OCI-LY7 (cell line): ENCODE data around the gene CTNND2. TPM values are rescaled to one million over a fixed set of nuclear protein-coding genes. Genes with fewer than 3 reads are reported as not detected.

Experiments used
- BruUV-seq: library from RNA; stranded (reverse); fragments of 400-500 nt; replicated peaks from 2 replicates; lab custom pipeline; 2021; lab: Mats Ljungman, UMichigan
- CTCF ChIA-PET: fragments of 300-600 bp; sonication (Branson Sonifier 250); formaldehyde crosslinking; loops from one replicate; lab custom pipeline; 2022; ENCODE audit warnings: antibody characterized with exemption; ENCODE audit not compliant: unreplicated experiment; lab: Charles Lee
- POLR2A ChIA-PET: fragments of 300-600 bp; sonication (Branson Sonifier 250); formaldehyde crosslinking; loops from one replicate; lab custom pipeline; 2022; ENCODE audit warnings: antibody characterized with exemption; lab: Charles Lee
- DNase-seq: peaks from one replicate; pipeline ENCODE4 v3.0.0-alpha.2; 2015; ENCODE audit warnings: low spot score
- H2AFZ ChIP-seq: fragments of 200-600 bp; sonication (generic), shearing (Covaris generic); 2 replicates; pipeline ENCODE4 v1.6.1; 2014; ENCODE audit warnings: mild to moderate bottlenecking, antibody characterized with exemption, low read length, moderate library complexity
- H3K27ac ChIP-seq: fragments of 200-600 bp; sonication (generic); 2 replicates; pipeline ENCODE4 v1.5.1; 2014; ENCODE audit warnings: mixed run types, low read depth, mild to moderate bottlenecking, moderate library complexity, low read length, inconsistent platforms; ENCODE audit not compliant: poor library complexity, severe bottlenecking
- H3K36me3 ChIP-seq: fragments of 200-600 bp; sonication (generic); 2 replicates; pipeline ENCODE4 v1.6.1; 2014; ENCODE audit warnings: mild to moderate bottlenecking, antibody characterized with exemption, low read length, moderate library complexity, mixed read lengths; ENCODE audit not compliant: insufficient read depth
- H3K4me1 ChIP-seq: fragments of 200-600 bp; sonication (generic); 2 replicates; pipeline ENCODE4 v1.5.1; 2014; ENCODE audit warnings: mild to moderate bottlenecking, low read length; ENCODE audit not compliant: insufficient read depth, poor library complexity, severe bottlenecking
- H3K4me2 ChIP-seq: fragments of 200-600 bp; sonication (generic); 2 replicates; pipeline ENCODE4 v1.6.1; 2014; ENCODE audit warnings: mild to moderate bottlenecking, low read length
- H3K4me3 ChIP-seq: fragments of 200-600 bp; sonication (generic); 2 replicates; pipeline ENCODE4 v1.5.1; 2014; ENCODE audit warnings: mild to moderate bottlenecking, low read depth, low read length; ENCODE audit not compliant: poor library complexity, severe bottlenecking
- H3K79me2 ChIP-seq: fragments of 200-600 bp; sonication (generic); 2 replicates; pipeline ENCODE4 v1.6.1; 2016; ENCODE audit warnings: low read depth, mild to moderate bottlenecking, low read length, moderate library complexity, mixed read lengths; ENCODE audit not compliant: insufficient read depth
- H3K9me2 ChIP-seq: fragments of 200-600 bp; sonication (generic); 2 replicates; pipeline ENCODE4 v1.6.1; 2016; ENCODE audit warnings: mild to moderate bottlenecking, low read length, mixed read lengths; ENCODE audit not compliant: insufficient read depth
- H3K9me3 ChIP-seq: fragments of 200-600 bp; sonication (generic); 2 replicates; pipeline ENCODE4 v1.6.1; 2014; ENCODE audit warnings: mild to moderate bottlenecking, mixed run types, low read length, mixed read lengths
- H4K20me1 ChIP-seq: fragments of 200-600 bp; sonication (generic); 2 replicates; pipeline ENCODE4 v1.6.1; 2014; ENCODE audit warnings: mild to moderate bottlenecking, antibody characterized with exemption, low read length, moderate library complexity, mixed read lengths; ENCODE audit not compliant: insufficient read depth
- EZH2phosphoT487 ChIP-seq: fragments of 200-600 bp; sonication (generic); IDR thresholded peaks from 2 replicates; pipeline ENCODE4 v1.6.1; 2018; ENCODE audit warnings: low read depth, borderline replicate concordance, mild to moderate bottlenecking, mixed run types, antibody characterized with exemption, low read length, moderate library complexity, mixed read lengths
- intact Hi-C: fragments of 100-400 bp; cut with micrococcal nuclease; formaldehyde crosslinking; loops from one replicate; pipeline ENCODE4 v1.10.0; 2022; ENCODE audit not compliant: unreplicated experiment
- total RNA-seq, 2 experiments: library from RNA; depleted of rRNA in 1 of 2; stranded (reverse); fragments of >200 nt in 1 of 2; shearing (Covaris generic) in 1 of 2; gene quantifications; 2 replicates each; pipeline ENCODE4 v1.2.3, GENCODE V29; 2014 to 2022
- TF ChIP-seq, protein P1 (sequence below): fragments of 200-600 bp; sonication (generic); conservative IDR thresholded peaks from 2 replicates; pipeline ENCODE4 v1.5.1; 2014; ENCODE audit warnings: mild to moderate bottlenecking, antibody characterized with exemption, low read length, moderate library complexity, mixed read lengths

CTNND2 gene
- total RNA-seq, 2 experiments from 2014 or later: not detected

DNA sequence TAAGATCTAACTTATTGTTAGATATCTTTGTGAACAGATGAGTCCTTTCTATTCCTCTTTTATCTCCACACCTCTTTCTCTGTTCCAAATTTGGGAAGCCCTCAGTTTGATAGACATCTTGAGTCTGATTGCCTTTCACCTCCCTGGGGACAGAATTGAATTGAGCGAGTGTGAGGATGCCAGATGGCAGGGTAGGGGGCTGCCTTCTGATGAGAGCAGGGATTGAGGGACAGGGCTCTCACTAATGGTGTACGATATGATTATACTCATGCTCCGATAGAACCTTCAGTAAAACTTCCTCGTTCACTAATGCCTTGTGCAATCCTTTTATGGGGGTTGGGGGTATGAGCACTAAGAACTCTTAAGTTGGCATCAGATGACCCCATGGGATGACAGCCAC, 971.1 kb downstream of the CTNND2 start:
- Histone ChIP-seq H3K4me2 (no peak overlapping the region), H3K4me3 (no peak overlapping the region), H3K4me1 (no peaks in the 10 kb centered on the region), H4K20me1 (no peaks in the 10 kb centered on the region), H3K9me3 (no peaks in the 10 kb centered on the region), H3K27ac (no peak overlapping the region), H3K9me2 (no peaks in the 10 kb centered on the region), H2AFZ (no peak overlapping the region), H3K79me2 (no peaks in the 10 kb centered on the region), H3K36me3 (no peaks in the 10 kb centered on the region)
- ChIA-PET CTCF (no interaction called here), POLR2A (no interaction called here)
- TF ChIP-seq, protein P1, sequence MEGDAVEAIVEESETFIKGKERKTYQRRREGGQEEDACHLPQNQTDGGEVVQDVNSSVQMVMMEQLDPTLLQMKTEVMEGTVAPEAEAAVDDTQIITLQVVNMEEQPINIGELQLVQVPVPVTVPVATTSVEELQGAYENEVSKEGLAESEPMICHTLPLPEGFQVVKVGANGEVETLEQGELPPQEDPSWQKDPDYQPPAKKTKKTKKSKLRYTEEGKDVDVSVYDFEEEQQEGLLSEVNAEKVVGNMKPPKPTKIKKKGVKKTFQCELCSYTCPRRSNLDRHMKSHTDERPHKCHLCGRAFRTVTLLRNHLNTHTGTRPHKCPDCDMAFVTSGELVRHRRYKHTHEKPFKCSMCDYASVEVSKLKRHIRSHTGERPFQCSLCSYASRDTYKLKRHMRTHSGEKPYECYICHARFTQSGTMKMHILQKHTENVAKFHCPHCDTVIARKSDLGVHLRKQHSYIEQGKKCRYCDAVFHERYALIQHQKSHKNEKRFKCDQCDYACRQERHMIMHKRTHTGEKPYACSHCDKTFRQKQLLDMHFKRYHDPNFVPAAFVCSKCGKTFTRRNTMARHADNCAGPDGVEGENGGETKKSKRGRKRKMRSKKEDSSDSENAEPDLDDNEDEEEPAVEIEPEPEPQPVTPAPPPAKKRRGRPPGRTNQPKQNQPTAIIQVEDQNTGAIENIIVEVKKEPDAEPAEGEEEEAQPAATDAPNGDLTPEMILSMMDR: no peak
- no peak for TF ChIP-seq EZH2phosphoT487
- no peak for DNase-seq
- no TSS peak for BruUV-seq
- intact Hi-C loops: no loop called here

DNA sequence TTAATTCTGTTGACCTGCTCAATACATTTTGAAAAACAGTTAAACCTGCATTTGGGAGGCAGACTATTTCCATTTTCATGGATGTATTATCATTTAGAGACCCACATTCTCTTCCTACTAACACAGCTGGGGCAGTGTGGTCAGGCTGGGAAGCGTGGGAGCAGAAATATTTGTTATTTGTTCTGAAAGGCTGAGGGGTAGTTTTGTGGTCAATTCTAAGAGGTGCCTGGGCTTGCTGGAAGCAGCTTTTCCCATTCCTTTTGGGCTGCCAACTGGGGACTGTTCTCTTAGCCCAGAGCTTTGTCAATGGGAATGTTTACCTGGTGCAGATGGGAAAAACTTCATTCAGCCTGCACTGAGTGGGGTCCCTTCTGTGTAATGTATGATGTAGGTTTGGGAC, 971.8 kb downstream of the CTNND2 start:
- DNase-seq: no peak
- H3K4me1 ChIP-seq: no peaks in the 10 kb centered on the region
- ChIA-PET CTCF (no interaction called here), POLR2A (no interaction called here)
- H3K27ac ChIP-seq: no peak overlapping the region
- no peak overlapping the region for H2AFZ ChIP-seq
- no peak overlapping the region for H3K4me2 ChIP-seq
- H3K79me2 ChIP-seq: no peaks in the 10 kb centered on the region
- H4K20me1 ChIP-seq: no peaks in the 10 kb centered on the region
- no peaks in the 10 kb centered on the region for H3K9me3 ChIP-seq
- no TSS peak for BruUV-seq
- intact Hi-C loops: no loop called here
- H3K4me3 ChIP-seq: no peak overlapping the region
- H3K36me3 ChIP-seq: no peaks in the 10 kb centered on the region
- TF ChIP-seq EZH2phosphoT487: no peak
- TF ChIP-seq, protein P1: no peak
- no peaks in the 10 kb centered on the region for H3K9me2 ChIP-seq

DNA sequence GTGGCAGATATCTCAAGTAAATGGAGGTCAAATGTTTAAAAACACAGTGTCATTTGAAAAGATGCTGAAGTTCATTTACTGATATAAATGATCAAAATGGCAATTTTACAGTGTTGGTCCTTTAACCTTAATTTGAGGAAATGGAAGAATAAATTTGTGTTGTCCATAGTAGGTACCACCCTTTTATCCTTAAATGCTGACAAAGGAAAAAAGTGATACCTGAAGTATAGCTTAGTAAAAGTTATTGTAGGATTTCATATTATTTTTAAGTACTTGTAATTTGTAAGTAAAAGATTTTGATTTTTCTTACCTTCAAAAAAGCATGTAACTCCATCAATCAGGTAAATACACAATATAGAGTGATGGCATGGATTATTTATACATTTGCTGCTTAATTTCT, 976.6 kb downstream of the CTNND2 start:
- Histone ChIP-seq H2AFZ (no peak overlapping the region), H3K79me2 (no peaks in the 10 kb centered on the region), H3K9me2 (no peaks in the 10 kb centered on the region), H3K4me1 (no peaks in the 10 kb centered on the region), H3K36me3 (no peaks in the 10 kb centered on the region), H4K20me1 (no peaks in the 10 kb centered on the region), H3K27ac (no peak overlapping the region), H3K4me3 (no peak overlapping the region), H3K9me3 (no peaks in the 10 kb centered on the region), H3K4me2 (no peak overlapping the region)
- intact Hi-C loops: no loop called here
- ChIA-PET CTCF (no interaction called here), POLR2A (no interaction called here)
- TF ChIP-seq, protein P1: no peak
- no peak for TF ChIP-seq EZH2phosphoT487
- no TSS peak for BruUV-seq
- DNase-seq: no peak
